Smooth muscle cell (in vitro differentiated cells): Measurements from ENCODE around the gene CXCL13. TPM values are rescaled to one million over a fixed set of nuclear protein-coding genes. Genes with fewer than 3 reads are reported as not detected.

Source experiments
- DNase-seq: peaks from one replicate; lab custom pipeline; 2025; ENCODE audit not compliant: unreplicated experiment; lab: John Stamatoyannopoulos, UW
- H2AFZ ChIP-seq: fragments of 200-600 bp; sonication (generic); 2 replicates; pipeline ENCODE4 v1.6.0; 2016; ENCODE audit warnings: antibody characterized with exemption, low read depth, mild to moderate bottlenecking
- H3F3A ChIP-seq: fragments of 200-600 bp; sonication (generic); 2 replicates; pipeline ENCODE4 v1.6.0; 2017; ENCODE audit warnings: antibody characterized with exemption, low read depth
- H3K27ac ChIP-seq: fragments of 200-600 bp; sonication (generic); 2 replicates; pipeline ENCODE4 v1.5.1; 2016; ENCODE audit warnings: low read depth, mild to moderate bottlenecking
- H3K27me3 ChIP-seq: fragments of 200-600 bp; sonication (generic); 2 replicates; pipeline ENCODE4 v1.6.1; 2016; ENCODE audit warnings: low read depth, mild to moderate bottlenecking
- H3K36me3 ChIP-seq: fragments of 200-600 bp; sonication (generic); 2 replicates; pipeline ENCODE4 v1.5.1; 2016; ENCODE audit warnings: low read depth
- H3K4me1 ChIP-seq: fragments of 200-600 bp; sonication (generic); 2 replicates; pipeline ENCODE4 v1.5.1; 2016; ENCODE audit warnings: low read depth
- H3K4me2 ChIP-seq: fragments of 200-600 bp; sonication (generic); 2 replicates; pipeline ENCODE4 v1.6.0; 2016; ENCODE audit warnings: mild to moderate bottlenecking
- H3K4me3 ChIP-seq: fragments of 200-600 bp; sonication (generic); 2 replicates; pipeline ENCODE4 v1.5.1; 2016; ENCODE audit warnings: mild to moderate bottlenecking
- H3K79me2 ChIP-seq: fragments of 200-600 bp; sonication (generic); 2 replicates; pipeline ENCODE4 v1.6.0; 2016; ENCODE audit warnings: low read depth, mild to moderate bottlenecking
- H3K9ac ChIP-seq: fragments of 200-600 bp; sonication (generic); 2 replicates; pipeline ENCODE4 v1.6.0; 2016; ENCODE audit warnings: low read depth
- H3K9me3 ChIP-seq: fragments of 200-600 bp; sonication (generic); replicated peaks from 2 replicates; pipeline ENCODE4 v1.5.1; 2016; ENCODE audit warnings: low read depth
- H4K20me1 ChIP-seq: fragments of 200-600 bp; sonication (generic); 2 replicates; pipeline ENCODE4 v1.6.0; 2016; ENCODE audit warnings: low read depth
- WGBS: methylation state at CpG from one replicate; pipeline ENCODE4 v1.1.7; 2016; ENCODE audit warnings: low lambda C conversion rate; 5-methylcytosine and 5-hydroxymethylcytosine counted together
- polyA plus RNA-seq: library from polyadenylated mRNA; unstranded; fragments of >200 nt; fragmentation: Nextera tagmentation; extraction: Ambion mirVana; gene quantifications from 2 replicates; pipeline ENCODE4 v1.2.1, GENCODE V29; 2016
- total RNA-seq: library from RNA; depleted of rRNA; stranded (reverse); fragments of >200 nt; gene quantifications from 2 replicates; pipeline ENCODE4 v1.2.3, GENCODE V29; 2014
- TF ChIP-seq, protein P1 (sequence below): fragments of 200-600 bp; sonication (generic); IDR thresholded peaks from 2 replicates; pipeline ENCODE4 v1.5.1; 2017; ENCODE audit warnings: borderline replicate concordance, mild to moderate bottlenecking, antibody characterized with exemption; ENCODE audit not compliant: insufficient read depth, poor library complexity, severe bottlenecking

CXCL13 gene
- total and polyA plus RNA-seq, 2 experiments from 2014 or later, result not detected

DNA sequence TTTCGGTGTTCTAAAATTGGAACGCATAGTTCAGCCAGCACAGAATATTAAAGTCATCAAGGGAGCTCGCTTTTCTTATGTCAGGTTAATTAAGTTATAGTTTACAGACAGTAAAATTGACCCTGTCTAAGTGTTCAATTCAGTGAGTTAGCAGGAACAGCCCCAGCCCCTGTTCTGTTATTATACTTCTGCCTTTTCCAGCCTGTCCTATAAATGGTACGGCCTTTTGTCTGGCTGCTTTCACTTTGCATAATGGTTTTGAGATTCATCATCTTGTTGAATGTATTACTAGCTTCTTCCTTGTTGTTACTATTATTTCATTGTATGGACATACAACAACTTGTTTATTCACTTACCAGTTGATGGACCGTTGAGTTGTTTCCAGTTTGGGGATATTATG is 9.5 kb downstream of the CXCL13 start:
- Histone ChIP-seq H3K9ac (no peak overlapping the region), H3K4me3 (no peak overlapping the region), H3F3A (no peaks in the 10 kb centered on the region), H3K27me3 (no peaks in the 10 kb centered on the region), H4K20me1 (no peaks in the 10 kb centered on the region), H3K79me2 (no peaks in the 10 kb centered on the region), H3K9me3 (no peaks in the 10 kb centered on the region), H3K36me3 (no peaks in the 10 kb centered on the region), H3K27ac (no peak overlapping the region), H3K4me2 (no peak overlapping the region), H3K4me1 (no peaks in the 10 kb centered on the region), H2AFZ (no peak overlapping the region)
- TF ChIP-seq, protein P1, sequence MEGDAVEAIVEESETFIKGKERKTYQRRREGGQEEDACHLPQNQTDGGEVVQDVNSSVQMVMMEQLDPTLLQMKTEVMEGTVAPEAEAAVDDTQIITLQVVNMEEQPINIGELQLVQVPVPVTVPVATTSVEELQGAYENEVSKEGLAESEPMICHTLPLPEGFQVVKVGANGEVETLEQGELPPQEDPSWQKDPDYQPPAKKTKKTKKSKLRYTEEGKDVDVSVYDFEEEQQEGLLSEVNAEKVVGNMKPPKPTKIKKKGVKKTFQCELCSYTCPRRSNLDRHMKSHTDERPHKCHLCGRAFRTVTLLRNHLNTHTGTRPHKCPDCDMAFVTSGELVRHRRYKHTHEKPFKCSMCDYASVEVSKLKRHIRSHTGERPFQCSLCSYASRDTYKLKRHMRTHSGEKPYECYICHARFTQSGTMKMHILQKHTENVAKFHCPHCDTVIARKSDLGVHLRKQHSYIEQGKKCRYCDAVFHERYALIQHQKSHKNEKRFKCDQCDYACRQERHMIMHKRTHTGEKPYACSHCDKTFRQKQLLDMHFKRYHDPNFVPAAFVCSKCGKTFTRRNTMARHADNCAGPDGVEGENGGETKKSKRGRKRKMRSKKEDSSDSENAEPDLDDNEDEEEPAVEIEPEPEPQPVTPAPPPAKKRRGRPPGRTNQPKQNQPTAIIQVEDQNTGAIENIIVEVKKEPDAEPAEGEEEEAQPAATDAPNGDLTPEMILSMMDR, result no peak
- 89% methylated on average over 5 of the region's 5 CpGs for WGBS
- DNase-seq, result no peak

DNA sequence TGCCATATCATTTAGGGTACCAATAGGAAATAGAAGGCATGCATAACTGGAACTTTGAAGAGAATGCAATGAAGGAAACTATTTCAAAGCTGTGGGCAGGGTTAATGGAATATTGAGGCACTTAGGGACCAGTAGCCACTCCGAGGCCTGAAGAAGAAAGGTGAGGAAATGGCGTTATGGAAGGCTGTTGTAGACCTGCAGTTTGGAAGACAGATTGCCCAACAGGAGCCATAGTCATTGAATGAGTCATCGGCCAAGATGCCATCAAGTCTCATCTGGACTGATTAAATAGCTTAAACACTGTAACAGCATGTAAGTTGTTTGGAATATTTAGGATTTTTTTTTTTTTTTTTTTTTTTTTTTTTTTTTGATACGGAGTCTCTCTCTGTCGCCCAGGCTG is 11.6 kb downstream of the CXCL13 start:
- TF ChIP-seq, protein P1, result no peak
- Histone ChIP-seq H3F3A (no peaks in the 10 kb centered on the region), H3K4me1 (no peaks in the 10 kb centered on the region), H3K79me2 (no peaks in the 10 kb centered on the region), H2AFZ (no peak overlapping the region), H4K20me1 (no peaks in the 10 kb centered on the region), H3K27ac (no peak overlapping the region), H3K9ac (no peak overlapping the region), H3K4me3 (no peak overlapping the region), H3K36me3 (no peaks in the 10 kb centered on the region), H3K4me2 (no peak overlapping the region), H3K27me3 (no peaks in the 10 kb centered on the region), H3K9me3 (no peaks in the 10 kb centered on the region)
- DNase-seq, result no peak
- WGBS, result 84% methylated on average over 5 of the region's 5 CpGs

DNA sequence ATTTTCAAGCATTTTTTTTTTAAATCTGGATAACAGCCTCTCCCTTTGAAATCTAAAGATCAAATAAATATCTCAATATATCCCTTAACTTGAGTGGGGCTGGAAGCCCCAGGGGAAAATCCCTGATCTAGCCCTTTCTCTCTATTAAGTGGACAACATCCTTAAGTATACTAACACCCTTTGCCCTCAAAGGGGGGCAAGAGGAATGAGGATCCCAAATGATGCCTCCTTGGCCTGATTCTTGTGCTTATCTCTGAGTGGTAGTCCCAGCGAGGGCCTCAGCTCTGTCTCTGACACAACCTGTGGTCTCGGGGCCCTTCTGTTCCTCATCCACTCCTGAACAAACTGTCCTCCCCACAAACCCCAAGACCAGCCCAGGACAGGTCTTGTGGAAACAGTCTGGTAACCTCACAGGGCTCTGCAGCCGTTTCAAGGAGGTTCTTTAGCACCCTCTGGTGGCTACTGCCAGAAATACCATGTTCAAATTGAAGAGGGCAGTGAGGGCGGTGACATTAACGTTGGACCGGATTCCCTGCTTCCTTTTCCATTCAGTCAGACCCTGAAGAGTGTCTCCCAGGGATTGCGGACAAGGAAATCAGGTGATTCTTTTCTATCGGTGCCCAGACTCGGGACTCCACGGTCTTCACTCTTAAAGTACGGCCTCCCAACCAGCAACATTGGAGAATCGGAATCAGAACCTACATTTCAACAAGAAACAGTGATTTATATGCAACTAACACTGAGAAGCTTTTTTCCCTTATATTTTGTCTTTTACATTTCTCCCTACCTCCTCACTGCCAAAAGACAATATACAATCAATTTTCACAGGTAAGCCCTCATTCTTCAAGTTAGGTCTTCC is 13.0 kb downstream of the CXCL13 start:
- H3K9me3 ChIP-seq, result no peaks in the 10 kb centered on the region
- no peak overlapping the region for H3K27ac ChIP-seq
- peak overlapping the region; percentile 45 for H3K4me2 ChIP-seq
- no peaks in the 10 kb centered on the region for H3F3A ChIP-seq
- no peaks in the 10 kb centered on the region for H3K36me3 ChIP-seq
- H4K20me1 ChIP-seq, result no peaks in the 10 kb centered on the region
- H3K9ac ChIP-seq, result no peak overlapping the region
- peak overlapping the region; percentile 38 for H2AFZ ChIP-seq
- H3K79me2 ChIP-seq, result no peaks in the 10 kb centered on the region
- no peaks in the 10 kb centered on the region for H3K27me3 ChIP-seq
- DNase-seq, result peak; percentile 10
- TF ChIP-seq, protein P1, result peak; percentile 75
- 13% methylated on average over 12 of the region's 12 CpGs for WGBS
- no peaks in the 10 kb centered on the region for H3K4me1 ChIP-seq
- no peak overlapping the region for H3K4me3 ChIP-seq

DNA sequence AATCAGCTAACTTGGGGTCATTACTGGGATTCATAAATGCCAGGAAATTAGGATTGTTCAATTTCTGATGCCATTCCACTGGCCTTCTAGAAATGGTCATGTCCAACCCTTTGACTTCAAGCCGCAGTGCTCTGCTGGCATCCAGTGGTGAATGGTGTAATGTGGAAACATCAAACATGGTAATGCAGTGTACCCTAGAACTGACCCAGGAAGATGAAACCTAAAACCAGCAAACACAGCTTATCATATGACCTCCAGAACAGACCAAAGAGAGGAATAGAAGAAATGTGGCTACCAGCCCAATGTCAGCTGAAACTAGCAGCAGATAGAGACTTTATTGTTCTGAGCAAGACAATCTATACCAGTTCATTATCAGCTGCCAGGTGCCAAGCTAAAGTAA is 13.8 kb downstream of the CXCL13 start:
- Histone ChIP-seq H3K27me3 (no peaks in the 10 kb centered on the region), H3K4me1 (no peaks in the 10 kb centered on the region), H3K27ac (no peak overlapping the region), H3K9me3 (no peaks in the 10 kb centered on the region), H4K20me1 (no peaks in the 10 kb centered on the region), H3F3A (no peaks in the 10 kb centered on the region), H3K36me3 (no peaks in the 10 kb centered on the region), H2AFZ (no peak overlapping the region), H3K9ac (no peak overlapping the region), H3K4me2 (no peak overlapping the region), H3K79me2 (no peaks in the 10 kb centered on the region), H3K4me3 (no peak overlapping the region)
- WGBS, result 88% methylated on average over 1 of the region's 1 CpG
- DNase-seq, result no peak
- TF ChIP-seq, protein P1, result no peak
